H1 (cell line): ENCODE results near the gene C2CD2L. TPM values are rescaled to one million over a fixed set of nuclear protein-coding genes. Genes with fewer than 3 reads are reported as not detected.

Source experiments
- CTCF ChIA-PET: fragments of 300-600 bp; sonication (Branson Sonifier 250); formaldehyde crosslinking; loops from one replicate; lab custom pipeline; 2021; ENCODE audit not compliant: partially characterized antibody; lab: Charles Lee
- POLR2A ChIA-PET: fragments of 300-600 bp; sonication (Branson Sonifier 250); formaldehyde crosslinking; loops from one replicate; lab custom pipeline; 2021; ENCODE audit warnings: inconsistent platforms; ENCODE audit not compliant: partially characterized antibody; lab: Charles Lee
- DNase-seq, 2 experiments: peaks; one replicate each; pipeline versions ENCODE4 v3.0.0 to v3.0.0-alpha.2; 2010 to 2022; ENCODE audit warnings: low spot score in 2 of 2, low read depth in 1 of 2, mixed read lengths in 1 of 2
- FAIRE-seq: peaks from 2 replicates; lab custom pipeline; 2011; peaks lifted over from hg19 to GRCh38; lab: Jason Lieb, UNC
- H2AFZ ChIP-seq: 2 replicates; pipeline ENCODE4 v1.8.1; 2012; ENCODE audit warnings: low read length, inconsistent platforms
- H2AK5ac ChIP-seq: 2 replicates; pipeline ENCODE4 v1.6.1; 2013; ENCODE audit warnings: low read depth, low read length
- H2BK120ac ChIP-seq: replicated peaks from 2 replicates; pipeline ENCODE3; 2013; ENCODE audit warnings: low read depth, low read length, inconsistent platforms
- H2BK12ac ChIP-seq: 2 replicates; pipeline ENCODE4 v1.6.1; 2013; ENCODE audit warnings: low read depth, low read length
- H2BK15ac ChIP-seq: 2 replicates; pipeline ENCODE4 v1.6.1; 2013; ENCODE audit warnings: low read length
- H2BK20ac ChIP-seq: 2 replicates; pipeline ENCODE4 v1.6.1; 2013; ENCODE audit warnings: low read length
- H2BK5ac ChIP-seq: 2 replicates; pipeline ENCODE4 v1.6.1; 2013; ENCODE audit warnings: low read depth, low read length
- H3K14ac ChIP-seq: 2 replicates; pipeline ENCODE4 v1.6.1; 2013; ENCODE audit warnings: inconsistent platforms; ENCODE audit not compliant: insufficient read length
- H3K18ac ChIP-seq: 2 replicates; pipeline ENCODE4 v1.6.1; 2013; ENCODE audit warnings: low read length; ENCODE audit errors: extremely low read depth
- H3K23ac ChIP-seq: 2 replicates; pipeline ENCODE4 v1.6.1; 2013; ENCODE audit warnings: inconsistent platforms; ENCODE audit not compliant: insufficient read length
- H3K23me2 ChIP-seq: 2 replicates; pipeline ENCODE4 v1.6.1; 2013; ENCODE audit warnings: low read depth, low read length
- H3K27ac ChIP-seq: 2 replicates; pipeline ENCODE4 v1.6.1; 2011; ENCODE audit warnings: low read depth, low read length, inconsistent platforms
- H3K27me3 ChIP-seq, 4 experiments: replicated peaks in 1 of 4; 1 replicate in 1 of 4; 2 replicates in 3 of 4; pipeline versions ENCODE4 v1.6.1 to v1.8.1; 2011 to 2013; ENCODE audit warnings: low read length in 3 of 4, mild to moderate bottlenecking in 3 of 4, inconsistent platforms in 2 of 4, mixed read lengths in 2 of 4, moderate library complexity in 1 of 4; ENCODE audit not compliant: control insufficient read depth in 3 of 4, insufficient read depth in 3 of 4; ENCODE audit errors: extremely low read depth in 1 of 4
- H3K36me3 ChIP-seq, 4 experiments: 2 replicates each; pipeline versions ENCODE4 v1.6.1 to v1.8.1; 2011 to 2013; ENCODE audit warnings: mild to moderate bottlenecking in 4 of 4, low read length in 3 of 4, moderate library complexity in 2 of 4, control low read depth in 1 of 4, inconsistent platforms in 1 of 4; ENCODE audit not compliant: insufficient read depth in 4 of 4, control insufficient read depth in 2 of 4
- H3K4ac ChIP-seq: replicated peaks from 2 replicates; pipeline ENCODE3; 2013; ENCODE audit warnings: low read length, low read depth, mixed read lengths, inconsistent platforms; ENCODE audit not compliant: insufficient read length
- H3K4me1 ChIP-seq, 4 experiments: replicated peaks in 1 of 4; 1 replicate in 1 of 4; 2 replicates in 3 of 4; pipeline versions ENCODE4 v1.6.1 to v1.8.1; 2011 to 2013; ENCODE audit warnings: low read length in 3 of 4, inconsistent platforms in 2 of 4, mixed read lengths in 1 of 4; ENCODE audit not compliant: insufficient read depth in 4 of 4, control insufficient read depth in 3 of 4
- H3K4me2 ChIP-seq, 2 experiments: 2 replicates each; pipeline versions ENCODE4 v1.6.1 to v1.8.1; 2011 to 2013; ENCODE audit warnings: low read depth in 2 of 2, low read length in 2 of 2, control low read depth in 1 of 2, inconsistent platforms in 1 of 2, mild to moderate bottlenecking in 1 of 2; ENCODE audit not compliant: insufficient read depth in 1 of 2
- H3K4me3 ChIP-seq, 4 experiments: fragments of 200-600, 300-600 bp in 1 of 4; sonication (generic), shearing (Covaris generic), sonication (Bioruptor Twin) in 1 of 4; 2 replicates each; pipeline versions ENCODE4 v1.5.1 to v1.8.1; 2011 to 2016; ENCODE audit warnings: low read length in 4 of 4, low read depth in 3 of 4, control low read depth in 2 of 4, inconsistent platforms in 2 of 4, mild to moderate bottlenecking in 2 of 4, mixed read lengths in 1 of 4, moderate library complexity in 1 of 4; ENCODE audit not compliant: insufficient read depth in 2 of 4; ENCODE audit errors: extremely low read depth in 1 of 4
- H3K56ac ChIP-seq: replicated peaks from 2 replicates; pipeline ENCODE3; 2013; ENCODE audit warnings: low read depth, mild to moderate bottlenecking, mixed read lengths, low read length, inconsistent platforms; ENCODE audit not compliant: insufficient read length
- H3K79me1 ChIP-seq: 2 replicates; pipeline ENCODE4 v1.6.1; 2013; ENCODE audit warnings: low read depth, low read length, control low read depth
- H3K79me2 ChIP-seq, 2 experiments: 2 replicates each; pipeline versions ENCODE4 v1.6.1 to v1.8.1; 2012 to 2013; ENCODE audit warnings: low read length in 2 of 2, mild to moderate bottlenecking in 2 of 2, inconsistent platforms in 1 of 2; ENCODE audit not compliant: insufficient read depth in 2 of 2, control insufficient read depth in 1 of 2
- H3K9ac ChIP-seq, 4 experiments: replicated peaks in 1 of 4; 1 replicate in 1 of 4; 2 replicates in 3 of 4; pipeline versions ENCODE4 v1.6.1 to v1.8.1; 2011 to 2013; ENCODE audit warnings: low read depth in 3 of 4, low read length in 3 of 4, control low read depth in 2 of 4, mild to moderate bottlenecking in 2 of 4, moderate library complexity in 2 of 4, inconsistent platforms in 1 of 4; ENCODE audit errors: extremely low read depth in 1 of 4
- H3K9me3 ChIP-seq, 2 experiments: 2 replicates each; pipeline versions ENCODE4 v1.6.1 to v1.8.1; 2012 to 2013; ENCODE audit warnings: mild to moderate bottlenecking in 2 of 2, moderate library complexity in 2 of 2, control low read depth in 1 of 2, inconsistent platforms in 1 of 2, low read depth in 1 of 2, low read length in 1 of 2, mixed read lengths in 1 of 2; ENCODE audit not compliant: insufficient read depth in 2 of 2
- H4K20me1 ChIP-seq, 2 experiments: replicated peaks in 1 of 2; 2 replicates each; pipeline versions ENCODE3 to v1.8.1; 2011 to 2013; ENCODE audit warnings: inconsistent platforms in 2 of 2, low read length in 2 of 2, mild to moderate bottlenecking in 1 of 2; ENCODE audit not compliant: insufficient read depth in 2 of 2, control insufficient read depth in 1 of 2
- H4K5ac ChIP-seq: 2 replicates; pipeline ENCODE4 v1.6.1; 2013; ENCODE audit warnings: low read length, low read depth, mixed read lengths, inconsistent platforms; ENCODE audit not compliant: insufficient read length
- H4K8ac ChIP-seq: 2 replicates; pipeline ENCODE4 v1.8.0; 2013; ENCODE audit warnings: mild to moderate bottlenecking, moderate library complexity, low read length, inconsistent platforms; ENCODE audit not compliant: insufficient read depth; ENCODE audit errors: extremely low read depth
- H4K91ac ChIP-seq: replicated peaks from 2 replicates; pipeline ENCODE3; 2013; ENCODE audit warnings: low read length, mixed read lengths, inconsistent platforms; ENCODE audit not compliant: insufficient read length
- MAFK ChIP-seq: IDR thresholded peaks from 2 replicates; pipeline ENCODE4 v1.6.1; 2012; ENCODE audit warnings: low read depth, mild to moderate bottlenecking, improper control_type of control experiment, low read length
- WGBS, 2 experiments: shearing (Covaris generic) in 1 of 2; methylation state at CpG; one replicate each; pipeline versions ENCODE4 v1.1.6 to v1.1.7; 2013 to 2015; ENCODE audit warnings: low lambda C conversion rate in 2 of 2, mixed read lengths in 2 of 2, inconsistent platforms in 1 of 2, low coverage in 1 of 2, missing lambda C conversion rate in 1 of 2; ENCODE audit not compliant: insufficient replicate concordance in 2 of 2, insufficient coverage in 1 of 2, insufficient read length in 1 of 2; ENCODE audit errors: extremely low coverage in 1 of 2, missing lambda C conversion rate in 1 of 2; 5-methylcytosine and 5-hydroxymethylcytosine counted together
- polyA plus RNA-seq, 7 experiments: library from polyadenylated mRNA; depleted of rRNA in 3 of 7; stranded (reverse) in 5 of 7; unstranded in 2 of 7; fragments of >200 nt in 5 of 7; fragments of 200-250 nt in 2 of 7; gene quantifications; 1 replicate in 5 of 7; 2 replicates in 1 of 7; 4 replicates in 1 of 7; pipeline versions ENCODE4 v1.2.1 to v1.2.3, GENCODE V29; 2011 to 2013; ENCODE audit warnings: missing spikeins in 2 of 7, mixed read lengths in 2 of 7
- total RNA-seq: library from RNA; stranded (reverse); fragmentation: NEBNext Ultra II Directional; extraction: Animal tissue kit (Norgen Biotek cat#: 25700); gene quantifications from 2 replicates; pipeline ENCODE4 v1.2.1, GENCODE V29; 2021

C2CD2L gene
- total and polyA plus RNA-seq, 2 of the 8 experiments (the other 6 are each of a cell fraction or from before 2014, with no cell fraction given): 2.5 to 4.0 TPM

- no peak overlapping the region for H3K27ac ChIP-seq
- no peak overlapping the region for H2AFZ ChIP-seq
- H2BK12ac ChIP-seq: no peak overlapping the region
- ChIA-PET POLR2A (interaction anchor here (0.6 to 2.1 kb wide), 4 partner anchors 9 to 65 kb away, joined by 3 to 14 read pairs (median 6); partner anchors contain the start of gene C2CD2L), CTCF (interaction anchor here (0.6 to 2.0 kb wide), 7 partner anchors 12 to 207 kb away, joined by 3 to 5 read pairs (median 3); no protein-coding TSS in a partner anchor)
- 86% methylated on average over 8 of the region's 10 CpGs; no CpG with 5 or more reads in 1 of the 2 experiments for WGBS, 2 experiments
- H3K4me2 ChIP-seq: no peak overlapping the region
- H4K8ac ChIP-seq: no peak overlapping the region
- H2BK5ac ChIP-seq: no peak overlapping the region
- no peak overlapping the region for H3K56ac ChIP-seq
- H2AK5ac ChIP-seq: no peak overlapping the region
- H3K14ac ChIP-seq: no peak overlapping the region
- no peak for TF ChIP-seq MAFK
- peaks cover 0 to 4% (median 1%) of the 10 kb centered on the region in 4 experiments; a peak in 2 of 7 replicates for H3K4me1 ChIP-seq
- no peaks in the 10 kb centered on the region for H3K79me2 ChIP-seq
- H3K4ac ChIP-seq: no peak overlapping the region
- DNase-seq (no peak), FAIRE-seq (no peak)
- no peak overlapping the region for H3K9ac ChIP-seq
- H3K36me3 ChIP-seq: no peaks in the 10 kb centered on the region
- H2BK15ac ChIP-seq: no peak overlapping the region
- H3K27me3 ChIP-seq: no peaks in the 10 kb centered on the region
- H4K20me1 ChIP-seq: no peaks in the 10 kb centered on the region
- H3K23ac ChIP-seq: no peak overlapping the region
- no peaks in the 10 kb centered on the region; the same call in 1 of the 2 replicates for H3K23me2 ChIP-seq
- no peak overlapping the region for H4K5ac ChIP-seq
- no peaks in the 10 kb centered on the region for H3K9me3 ChIP-seq
- no peak overlapping the region for H2BK20ac ChIP-seq
- no peak overlapping the region for H2BK120ac ChIP-seq
- no peak overlapping the region for H3K18ac ChIP-seq
- H3K79me1 ChIP-seq: no peaks in the 10 kb centered on the region
- no peak overlapping the region for H4K91ac ChIP-seq
- H3K4me3 ChIP-seq: no peak overlapping the region
Observed at GRCh38 chr11:119116235-119116594, 9.1 kb downstream of the C2CD2L start.
